H9 (cell line): Measurements from ENCODE around the gene INMT. TPM values are rescaled to one million over a fixed set of nuclear protein-coding genes. Genes with fewer than 3 reads are reported as not detected.

Source experiments
- DNase-seq: peaks from one replicate; pipeline ENCODE4 v3.0.0-alpha.2; 2017
- H2AFZ ChIP-seq: one replicate; pipeline ENCODE4 v1.6.1; 2013; ENCODE audit warnings: mild to moderate bottlenecking, low read length, control low read depth, moderate library complexity
- H2AK5ac ChIP-seq: 2 replicates; pipeline ENCODE4 v1.6.1; 2013; ENCODE audit warnings: low read length, control low read depth, mixed read lengths; ENCODE audit not compliant: insufficient read length
- H2BK120ac ChIP-seq: one replicate; pipeline ENCODE4 v1.6.1; 2013; ENCODE audit warnings: low read depth, mild to moderate bottlenecking, low read length, control low read depth, inconsistent platforms; ENCODE audit not compliant: poor library complexity, severe bottlenecking
- H2BK12ac ChIP-seq: 2 replicates; pipeline ENCODE4 v1.6.1; 2013; ENCODE audit warnings: low read length, control low read depth, mixed read lengths, low read depth; ENCODE audit not compliant: insufficient read length
- H2BK15ac ChIP-seq: 2 replicates; pipeline ENCODE4 v1.6.1; 2013; ENCODE audit warnings: low read depth, low read length, control low read depth
- H2BK20ac ChIP-seq: one replicate; pipeline ENCODE4 v1.6.1; 2013; ENCODE audit warnings: low read depth, mild to moderate bottlenecking, low read length, control low read depth, inconsistent platforms; ENCODE audit not compliant: poor library complexity, severe bottlenecking
- H2BK5ac ChIP-seq: 2 replicates; pipeline ENCODE4 v1.6.1; 2013; ENCODE audit warnings: low read length, control low read depth, mixed read lengths; ENCODE audit not compliant: insufficient read length
- H3K14ac ChIP-seq: 2 replicates; pipeline ENCODE4 v1.6.1; 2013; ENCODE audit warnings: low read length, control low read depth; ENCODE audit not compliant: insufficient read depth
- H3K18ac ChIP-seq: 2 replicates; pipeline ENCODE4 v1.6.1; 2013; ENCODE audit warnings: low read depth, mild to moderate bottlenecking, mixed read lengths, low read length, control low read depth; ENCODE audit not compliant: insufficient read length
- H3K23ac ChIP-seq: 2 replicates; pipeline ENCODE4 v1.6.1; 2013; ENCODE audit warnings: low read length, control low read depth, mixed read lengths, low read depth; ENCODE audit not compliant: insufficient read length
- H3K23me2 ChIP-seq: 2 replicates; pipeline ENCODE4 v1.6.1; 2013; ENCODE audit warnings: low read depth, mild to moderate bottlenecking, mixed read lengths, low read length, control low read depth; ENCODE audit not compliant: insufficient read length, poor library complexity, severe bottlenecking
- H3K27ac ChIP-seq: 2 replicates; pipeline ENCODE4 v1.5.1; 2013; ENCODE audit warnings: low read length, control low read depth, mixed read lengths, low read depth; ENCODE audit not compliant: insufficient read length
- H3K27me3 ChIP-seq: 2 replicates; pipeline ENCODE4 v1.6.1; 2013; ENCODE audit warnings: low read length, control low read depth, inconsistent platforms; ENCODE audit not compliant: insufficient read depth
- H3K4ac ChIP-seq: 2 replicates; pipeline ENCODE4 v1.6.1; 2013; ENCODE audit warnings: low read depth, mild to moderate bottlenecking, control low read depth, inconsistent platforms, low read length, moderate library complexity
- H3K4me1 ChIP-seq: 2 replicates; pipeline ENCODE4 v1.6.1; 2013; ENCODE audit warnings: low read length, control low read depth, inconsistent platforms; ENCODE audit not compliant: insufficient read depth
- H3K4me2 ChIP-seq: 2 replicates; pipeline ENCODE4 v1.6.1; 2013; ENCODE audit warnings: low read length, control low read depth, mixed read lengths; ENCODE audit not compliant: insufficient read length, insufficient read depth
- H3K56ac ChIP-seq: 2 replicates; pipeline ENCODE4 v1.6.1; 2013; ENCODE audit warnings: low read depth, mild to moderate bottlenecking, mixed read lengths, low read length, control low read depth; ENCODE audit not compliant: insufficient read length
- H3K79me1 ChIP-seq: 2 replicates; pipeline ENCODE4 v1.6.1; 2013; ENCODE audit warnings: low read depth, mild to moderate bottlenecking, moderate library complexity, low read length, control low read depth, inconsistent platforms; ENCODE audit not compliant: insufficient read depth, poor library complexity, severe bottlenecking
- H3K79me2 ChIP-seq: 2 replicates; pipeline ENCODE4 v1.6.1; 2013; ENCODE audit warnings: low read length, control low read depth, inconsistent platforms; ENCODE audit not compliant: insufficient read depth
- H3K9ac ChIP-seq: 2 replicates; pipeline ENCODE4 v1.6.1; 2013; ENCODE audit warnings: low read length, control low read depth, mixed read lengths; ENCODE audit not compliant: insufficient read length; ENCODE audit errors: extremely low read depth
- H3K9me3 ChIP-seq: one replicate; pipeline ENCODE4 v1.6.1; 2013; ENCODE audit warnings: low read depth, low read length, inconsistent platforms; ENCODE audit not compliant: control insufficient read depth
- H3T11ph ChIP-seq: one replicate; pipeline ENCODE4 v1.6.1; 2013; ENCODE audit warnings: mild to moderate bottlenecking, low read length, control low read depth, inconsistent platforms
- H4K20me1 ChIP-seq: one replicate; pipeline ENCODE4 v1.6.1; 2013; ENCODE audit not compliant: control insufficient read depth, insufficient read length, insufficient read depth
- H4K5ac ChIP-seq: 2 replicates; pipeline ENCODE4 v1.6.1; 2013; ENCODE audit warnings: low read depth, mild to moderate bottlenecking, mixed read lengths, low read length, control low read depth; ENCODE audit not compliant: insufficient read length
- H4K8ac ChIP-seq: replicated peaks from 2 replicates; pipeline ENCODE4 v1.6.1; 2013; ENCODE audit warnings: low read length, control low read depth, mixed read lengths, low read depth; ENCODE audit not compliant: insufficient read length
- H4K91ac ChIP-seq: 2 replicates; pipeline ENCODE4 v1.6.1; 2013; ENCODE audit warnings: low read depth, mild to moderate bottlenecking, moderate library complexity, mixed read lengths, low read length, control low read depth; ENCODE audit not compliant: insufficient read length
- H3K27ac Mint-ChIP-seq, 3 experiments: 2 replicates in 2 of 3; 3 replicates in 1 of 3; pipeline ENCODE4 v1.8.0; 2020 to 2021; ENCODE audit warnings: mixed read lengths in 3 of 3, mild to moderate bottlenecking in 1 of 3, moderate library complexity in 1 of 3
- H3K27me3 Mint-ChIP-seq: 2 replicates; pipeline ENCODE4 v1.8.0; 2021; ENCODE audit warnings: low read depth, mild to moderate bottlenecking, moderate library complexity, mixed read lengths
- H3K36me3 Mint-ChIP-seq, 3 experiments: 2 replicates in 2 of 3; 3 replicates in 1 of 3; pipeline ENCODE4 v1.8.0; 2020 to 2021; ENCODE audit warnings: low read depth in 3 of 3, mixed read lengths in 3 of 3; ENCODE audit not compliant: insufficient read depth in 1 of 3
- H3K4me1 Mint-ChIP-seq, 2 experiments: 2 replicates each; pipeline ENCODE4 v1.8.0; 2020; ENCODE audit warnings: mixed read lengths in 2 of 2
- H3K4me3 Mint-ChIP-seq, 2 experiments: 2 replicates in 1 of 2; 3 replicates in 1 of 2; pipeline ENCODE4 v1.8.0; 2020 to 2021; ENCODE audit warnings: mild to moderate bottlenecking in 2 of 2, mixed read lengths in 2 of 2, moderate library complexity in 1 of 2
- H3K9me3 Mint-ChIP-seq, 2 experiments: 2 replicates in 1 of 2; 3 replicates in 1 of 2; pipeline ENCODE4 v1.8.0; 2020; ENCODE audit warnings: mild to moderate bottlenecking in 2 of 2, mixed read lengths in 2 of 2, moderate library complexity in 1 of 2
- WGBS: extraction: QIAGEN DNeasy Blood & Tissue Kit; methylation state at CpG from one replicate; pipeline ENCODE4 v1.1.7; 2013; ENCODE audit warnings: missing lambda C conversion rate, low lambda C conversion rate, mixed read lengths; ENCODE audit not compliant: insufficient read length; ENCODE audit errors: extremely low coverage; 5-methylcytosine and 5-hydroxymethylcytosine counted together
- total RNA-seq: library from RNA; stranded (reverse); gene quantifications from 2 replicates; pipeline ENCODE4 v1.2.1, GENCODE V29; 2021
- TF ChIP-seq, protein P1 (sequence below): fragments of 200-600 bp; sonication (generic); conservative IDR thresholded peaks from 3 replicates; pipeline ENCODE4 v1.8.0; 2021; ENCODE audit warnings: antibody characterized with exemption, mild to moderate bottlenecking

Gene INMT
- total RNA-seq, 1 experiment from 2014 or later, result 0.70 TPM

- H4K91ac ChIP-seq, result no peak overlapping the region
- H3K27ac Mint-ChIP-seq, result no peak overlapping the region
- H3K14ac ChIP-seq, result no peak overlapping the region
- H2AK5ac ChIP-seq, result no peak overlapping the region
- no peak overlapping the region for H3K4ac ChIP-seq
- no peak overlapping the region for H3K56ac ChIP-seq
- H2AFZ ChIP-seq, result no peak overlapping the region
- H2BK15ac ChIP-seq, result no peak overlapping the region
- H2BK5ac ChIP-seq, result no peak overlapping the region
- H3K36me3 Mint-ChIP-seq, result no peaks in the 10 kb centered on the region
- no peak overlapping the region for H2BK12ac ChIP-seq
- no peaks in the 10 kb centered on the region for H3K4me1 ChIP-seq
- H3K9ac ChIP-seq, result no peak overlapping the region
- H2BK120ac ChIP-seq, result no peak overlapping the region
- no peak overlapping the region for H3K4me2 ChIP-seq
- no peaks in the 10 kb centered on the region for H3K9me3 ChIP-seq
- no peaks in the 10 kb centered on the region for H3K79me1 ChIP-seq
- DNase-seq, result no peak
- H3K9me3 Mint-ChIP-seq, result no peaks in the 10 kb centered on the region; a peak in 1 of 5 replicates
- H3K27me3 ChIP-seq, result no peaks in the 10 kb centered on the region
- no peak overlapping the region for H3K23ac ChIP-seq
- WGBS, result no CpG with 5 or more reads among the region's 4 CpGs
- H3K4me3 Mint-ChIP-seq, result no peak overlapping the region
- H3K27me3 Mint-ChIP-seq, result peaks cover 8% of the 10 kb centered on the region
- no peaks in the 10 kb centered on the region for H3K23me2 ChIP-seq
- H4K5ac ChIP-seq, result no peak overlapping the region
- TF ChIP-seq, protein P1, sequence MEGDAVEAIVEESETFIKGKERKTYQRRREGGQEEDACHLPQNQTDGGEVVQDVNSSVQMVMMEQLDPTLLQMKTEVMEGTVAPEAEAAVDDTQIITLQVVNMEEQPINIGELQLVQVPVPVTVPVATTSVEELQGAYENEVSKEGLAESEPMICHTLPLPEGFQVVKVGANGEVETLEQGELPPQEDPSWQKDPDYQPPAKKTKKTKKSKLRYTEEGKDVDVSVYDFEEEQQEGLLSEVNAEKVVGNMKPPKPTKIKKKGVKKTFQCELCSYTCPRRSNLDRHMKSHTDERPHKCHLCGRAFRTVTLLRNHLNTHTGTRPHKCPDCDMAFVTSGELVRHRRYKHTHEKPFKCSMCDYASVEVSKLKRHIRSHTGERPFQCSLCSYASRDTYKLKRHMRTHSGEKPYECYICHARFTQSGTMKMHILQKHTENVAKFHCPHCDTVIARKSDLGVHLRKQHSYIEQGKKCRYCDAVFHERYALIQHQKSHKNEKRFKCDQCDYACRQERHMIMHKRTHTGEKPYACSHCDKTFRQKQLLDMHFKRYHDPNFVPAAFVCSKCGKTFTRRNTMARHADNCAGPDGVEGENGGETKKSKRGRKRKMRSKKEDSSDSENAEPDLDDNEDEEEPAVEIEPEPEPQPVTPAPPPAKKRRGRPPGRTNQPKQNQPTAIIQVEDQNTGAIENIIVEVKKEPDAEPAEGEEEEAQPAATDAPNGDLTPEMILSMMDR, result no peak
- H3K79me2 ChIP-seq, result no peaks in the 10 kb centered on the region
- H3T11ph ChIP-seq, result no peak overlapping the region
- peaks cover 4 to 11% of the 10 kb centered on the region in 2 experiments; a peak in 3 of 4 replicates for H3K4me1 Mint-ChIP-seq
- no peak overlapping the region for H3K18ac ChIP-seq
- H4K20me1 ChIP-seq, result no peaks in the 10 kb centered on the region
- no peak overlapping the region for H4K8ac ChIP-seq
- no peak overlapping the region for H3K27ac ChIP-seq
- no peak overlapping the region for H2BK20ac ChIP-seq
Observed at GRCh38 chr7:30710669-30711068, 41.3 kb upstream of the INMT start.
